T-helper 1 cell (primary cell): Measurements from ENCODE around the gene NFATC1.

Experiments used
- DNase-seq, 5 donors: peaks; one replicate each; pipeline ENCODE4 v3.0.0-alpha.2; 2012 to 2020
- total RNA-seq, 4 donors: gene quantifications; one replicate each; lab custom pipeline; 2026; lab: John Stamatoyannopoulos, UW

The NFATC1 gene
- total RNA-seq = 74.2 to 136 (median 87.5) reads per million in 4 donors

- DNase-seq = peak; percentile 43 to 84 (median 71)
Measured at GRCh38 chr18:79395761-79396404, at the start of gene NFATC1. Gene NFATC1 (plus strand): TSS chr18:79395930. CDS start chr18:79396225, 295 bp downstream.

- DNase-seq = no peak
Measured at GRCh38 chr18:79345981-79346380, 49.7 kb upstream of the NFATC1 start.

GRCh38 chr18:79348066-79348465, 47.7 kb upstream of the NFATC1 start:
- no peak for DNase-seq

- DNase-seq = no peak
Measured at GRCh38 chr18:79352432-79352831, 43.3 kb upstream of the NFATC1 start.

- DNase-seq = no peak
Measured at GRCh38 chr18:79353267-79353666, 42.5 kb upstream of the NFATC1 start.

GRCh38 chr18:79354350-79354749, 41.4 kb upstream of the NFATC1 start:
- no peak for DNase-seq

- DNase-seq = no peak
Measured at GRCh38 chr18:79355433-79356335, 40.0 kb upstream of the NFATC1 start.

GRCh38 chr18:79356435-79356834, 39.3 kb upstream of the NFATC1 start:
- no peak for DNase-seq

- no peak for DNase-seq
Measured at GRCh38 chr18:79360933-79361332, 34.8 kb upstream of the NFATC1 start.

GRCh38 chr18:79361766-79362522, 33.8 kb upstream of the NFATC1 start:
- DNase-seq = no peak

- no peak for DNase-seq
Measured at GRCh38 chr18:79365701-79366100, 30.0 kb upstream of the NFATC1 start.

- DNase-seq = no peak
Measured at GRCh38 chr18:79366177-79367094, 29.3 kb upstream of the NFATC1 start.

GRCh38 chr18:79367480-79367879, 28.2 kb upstream of the NFATC1 start:
- DNase-seq = no peak

- no peak for DNase-seq
Measured at GRCh38 chr18:79367989-79368388, 27.7 kb upstream of the NFATC1 start.

GRCh38 chr18:79368681-79369080, 27.0 kb upstream of the NFATC1 start:
- no peak for DNase-seq

- no peak for DNase-seq
Measured at GRCh38 chr18:79371561-79372121, 24.1 kb upstream of the NFATC1 start.

- DNase-seq = no peak
Measured at GRCh38 chr18:79372461-79372860, 23.3 kb upstream of the NFATC1 start.

- no peak for DNase-seq
Measured at GRCh38 chr18:79372991-79373390, 22.7 kb upstream of the NFATC1 start.

- DNase-seq = no peak
Measured at GRCh38 chr18:79373736-79374135, 22.0 kb upstream of the NFATC1 start.

- DNase-seq = no peak
Measured at GRCh38 chr18:79374408-79375171, 21.1 kb upstream of the NFATC1 start.
